ENCODE measurements around the gene CREB5. TPM values are rescaled to one million over a fixed set of nuclear protein-coding genes. Genes with fewer than 3 reads are reported as not detected.
A peak's percentile ranks its signal among the peaks of the same experiment; 100 is the strongest.

The CREB5 gene
- total RNA-seq, 1 donor from 2014 or later: 10.3 TPM

DNA sequence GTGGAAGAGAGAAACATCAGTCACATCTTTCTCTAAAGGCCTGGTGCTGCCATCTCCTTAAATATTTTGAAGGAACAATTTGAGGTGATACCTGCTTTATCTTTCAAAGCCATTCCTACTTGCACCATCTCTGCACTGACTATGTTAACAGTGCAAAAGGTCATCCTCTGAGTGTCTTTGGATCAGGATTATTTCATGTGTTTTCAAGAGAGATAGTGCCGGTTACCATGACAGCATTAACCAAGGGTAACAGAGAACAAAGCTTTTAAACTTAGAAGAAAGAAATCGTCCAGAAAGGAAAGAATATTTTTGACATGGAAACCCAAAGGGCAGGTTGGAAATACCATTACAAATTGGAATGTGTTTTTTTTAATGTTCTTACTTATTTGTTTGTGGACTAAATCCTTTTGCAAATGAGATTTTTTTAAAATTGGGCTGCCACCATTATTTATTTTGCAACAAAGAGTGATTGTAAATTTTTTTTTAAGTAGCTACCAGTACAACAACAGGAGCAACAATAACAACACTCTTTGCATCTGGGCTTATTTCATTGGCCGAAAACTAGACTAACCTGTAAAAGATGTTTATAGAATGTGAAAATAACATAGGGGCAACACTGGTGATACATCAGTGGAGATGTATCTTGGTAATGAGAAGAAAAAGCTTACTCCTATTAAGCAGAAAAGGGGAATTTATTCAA is 234.2 kb downstream of the CREB5 start:
- Histone ChIP-seq H3K4me3 (no peak overlapping the region), H3K27me3 (ENCODE audit: low read depth) (no peaks in the 10 kb centered on the region), H3K27ac (no peak overlapping the region), H3K9me3 (no peaks in the 10 kb centered on the region), H3K4me1 (no peaks in the 10 kb centered on the region), H3K36me3 (no peaks in the 10 kb centered on the region)
- intact Hi-C loops (cut with DNase I): no loop called here
- DNase-seq (no peak), ATAC-seq (no peak)
- TF ChIP-seq, protein P1, sequence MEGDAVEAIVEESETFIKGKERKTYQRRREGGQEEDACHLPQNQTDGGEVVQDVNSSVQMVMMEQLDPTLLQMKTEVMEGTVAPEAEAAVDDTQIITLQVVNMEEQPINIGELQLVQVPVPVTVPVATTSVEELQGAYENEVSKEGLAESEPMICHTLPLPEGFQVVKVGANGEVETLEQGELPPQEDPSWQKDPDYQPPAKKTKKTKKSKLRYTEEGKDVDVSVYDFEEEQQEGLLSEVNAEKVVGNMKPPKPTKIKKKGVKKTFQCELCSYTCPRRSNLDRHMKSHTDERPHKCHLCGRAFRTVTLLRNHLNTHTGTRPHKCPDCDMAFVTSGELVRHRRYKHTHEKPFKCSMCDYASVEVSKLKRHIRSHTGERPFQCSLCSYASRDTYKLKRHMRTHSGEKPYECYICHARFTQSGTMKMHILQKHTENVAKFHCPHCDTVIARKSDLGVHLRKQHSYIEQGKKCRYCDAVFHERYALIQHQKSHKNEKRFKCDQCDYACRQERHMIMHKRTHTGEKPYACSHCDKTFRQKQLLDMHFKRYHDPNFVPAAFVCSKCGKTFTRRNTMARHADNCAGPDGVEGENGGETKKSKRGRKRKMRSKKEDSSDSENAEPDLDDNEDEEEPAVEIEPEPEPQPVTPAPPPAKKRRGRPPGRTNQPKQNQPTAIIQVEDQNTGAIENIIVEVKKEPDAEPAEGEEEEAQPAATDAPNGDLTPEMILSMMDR (IDR thresholded peaks at IDR 0.05): no peak

DNA sequence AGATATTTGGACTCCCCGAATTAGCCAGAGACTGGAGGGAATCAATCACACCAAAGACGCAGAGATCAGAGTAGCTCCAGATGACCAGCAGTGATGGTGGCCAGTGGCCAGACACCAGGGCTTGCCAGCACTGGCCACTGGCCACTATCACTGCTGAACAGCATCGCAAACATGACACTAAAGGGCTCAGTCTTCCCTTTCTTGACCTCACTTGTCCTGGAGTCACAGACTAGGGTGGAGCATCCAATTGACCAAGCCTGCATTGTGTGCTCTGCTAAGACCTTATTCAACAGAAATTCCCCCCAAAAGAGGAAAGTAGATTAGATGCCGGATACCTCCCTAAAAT is 234.7 kb downstream of the CREB5 start:
- TF ChIP-seq, protein P1 (IDR thresholded peaks at IDR 0.05): no peak
- H3K27me3 ChIP-seq (ENCODE audit: low read depth): no peaks in the 10 kb centered on the region
- H3K9me3 ChIP-seq: no peaks in the 10 kb centered on the region
- H3K4me3 ChIP-seq: no peak overlapping the region
- ATAC-seq: peak in 1 of 2 donors; percentile 17
- intact Hi-C loops (cut with DNase I): no loop called here
- DNase-seq: no peak
- no peaks in the 10 kb centered on the region for H3K4me1 ChIP-seq
- H3K27ac ChIP-seq: no peak overlapping the region
- H3K36me3 ChIP-seq: no peaks in the 10 kb centered on the region

DNA sequence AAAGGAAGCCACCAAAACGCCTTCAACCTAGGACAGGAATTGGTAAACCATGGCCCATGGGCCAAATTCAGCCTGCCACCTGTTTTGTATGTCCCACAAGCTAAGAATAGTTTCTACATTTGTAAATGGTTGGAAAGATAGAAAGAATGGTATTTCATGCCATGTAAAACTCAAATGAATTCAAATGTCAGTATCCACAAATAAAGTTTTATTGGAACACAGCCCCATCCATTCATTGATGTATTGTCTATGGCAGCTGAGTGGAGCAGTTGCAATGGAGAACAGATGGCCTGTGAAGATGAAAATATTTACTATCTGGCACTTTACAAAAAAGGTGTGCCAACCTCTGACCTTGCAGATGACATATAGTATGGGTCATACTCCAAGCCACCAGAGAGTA is 236.9 kb downstream of the CREB5 start:
- intact Hi-C loops (cut with DNase I): no loop called here
- no peaks in the 10 kb centered on the region for H3K9me3 ChIP-seq
- no peak for DNase-seq
- no peaks in the 10 kb centered on the region for H3K27me3 ChIP-seq (ENCODE audit: low read depth)
- no peak overlapping the region for H3K4me3 ChIP-seq
- H3K4me1 ChIP-seq: no peaks in the 10 kb centered on the region
- TF ChIP-seq, protein P1 (IDR thresholded peaks at IDR 0.05): no peak
- no peaks in the 10 kb centered on the region for H3K36me3 ChIP-seq
- ATAC-seq: no peak
- no peak overlapping the region for H3K27ac ChIP-seq

DNA sequence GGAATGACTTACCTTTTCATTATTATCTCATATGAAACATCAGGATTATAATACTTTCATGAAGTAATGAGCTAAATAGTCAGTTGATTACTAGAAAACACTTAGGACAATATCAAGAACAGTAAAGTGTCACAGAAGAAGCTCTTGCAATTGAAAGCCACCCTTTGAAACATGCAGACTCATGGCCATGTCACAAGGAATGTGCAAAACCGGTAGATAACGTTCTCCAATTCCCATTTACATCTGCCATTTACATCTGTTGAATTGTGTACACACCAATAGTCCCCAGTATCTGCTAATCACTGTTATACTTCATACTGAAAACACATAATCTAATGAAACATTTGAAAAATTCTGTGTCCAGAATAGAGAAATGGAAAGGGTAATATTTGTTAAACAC is 237.5 kb downstream of the CREB5 start:
- H3K4me3 ChIP-seq: no peak overlapping the region
- H3K36me3 ChIP-seq: no peaks in the 10 kb centered on the region
- no peak overlapping the region for H3K27ac ChIP-seq
- intact Hi-C loops (cut with DNase I): no loop called here
- TF ChIP-seq, protein P1 (IDR thresholded peaks at IDR 0.05): no peak
- H3K27me3 ChIP-seq (ENCODE audit: low read depth): no peaks in the 10 kb centered on the region
- DNase-seq (no peak), ATAC-seq (no peak)
- H3K4me1 ChIP-seq: no peaks in the 10 kb centered on the region
- H3K9me3 ChIP-seq: no peaks in the 10 kb centered on the region

DNA sequence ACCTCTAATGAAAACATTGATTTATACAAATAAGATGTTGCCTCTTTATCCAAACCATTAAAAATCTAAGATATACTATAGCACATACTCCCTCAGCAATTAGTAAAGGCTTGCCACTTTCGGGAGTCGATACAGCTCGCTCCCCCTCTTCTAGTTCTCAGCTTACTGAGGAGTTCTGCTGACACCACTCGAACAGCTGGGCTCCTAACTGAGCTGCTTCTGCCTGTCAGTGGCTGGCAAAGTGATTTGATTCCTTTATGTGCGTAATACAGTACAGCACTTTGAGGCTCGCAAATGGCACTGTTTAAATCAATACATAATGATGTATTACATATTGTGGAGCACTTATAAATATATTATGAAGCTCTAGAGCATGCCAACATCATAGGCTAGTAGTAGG is 241.8 kb downstream of the CREB5 start:
- intact Hi-C loops (cut with DNase I): no loop called here
- no peaks in the 10 kb centered on the region for H3K36me3 ChIP-seq

More for the DNA sequence above, 241.8 kb downstream of the CREB5 start:
- ATAC-seq (no peak), DNase-seq (no peak)
- no peaks in the 10 kb centered on the region for H3K9me3 ChIP-seq
- no peak overlapping the region for H3K4me3 ChIP-seq
- no peak overlapping the region for H3K27ac ChIP-seq
- H3K4me1 ChIP-seq: no peaks in the 10 kb centered on the region
- no peaks in the 10 kb centered on the region for H3K27me3 ChIP-seq (ENCODE audit: low read depth)
- TF ChIP-seq, protein P1 (IDR thresholded peaks at IDR 0.05): no peak

All from lower lobe of right lung (tissue), 2 donors.